NCI-H2196 (cell line): ENCODE results near the gene ABCC4.

ENCODE experiments used
- DNase-seq: peaks from one replicate; lab custom pipeline; 2025; ENCODE audit not compliant: unreplicated experiment; lab: John Stamatoyannopoulos, UW

The ABCC4 gene

GRCh38 chr13:95059306-95059705, 241.9 kb downstream of the ABCC4 start:
- DNase-seq = no peak

GRCh38 chr13:95058680-95059079, 242.6 kb downstream of the ABCC4 start:
- DNase-seq = no peak

GRCh38 chr13:95056266-95056665, 245.0 kb downstream of the ABCC4 start:
- no peak for DNase-seq

GRCh38 chr13:95050800-95051615, 250.2 kb downstream of the ABCC4 start:
- DNase-seq = no peak

- no peak for DNase-seq
Observed at GRCh38 chr13:95049772-95050171, 251.5 kb downstream of the ABCC4 start.

GRCh38 chr13:95044452-95045205, 256.6 kb downstream of the ABCC4 start:
- no peak for DNase-seq

- DNase-seq = no peak
Observed at GRCh38 chr13:95039415-95039814, 261.8 kb downstream of the ABCC4 start.

GRCh38 chr13:95038949-95039348, 262.3 kb downstream of the ABCC4 start:
- DNase-seq = no peak

GRCh38 chr13:95035311-95036109, 265.7 kb downstream of the ABCC4 start:
- no peak for DNase-seq

- DNase-seq = no peak
Observed at GRCh38 chr13:95033890-95034289, 267.4 kb downstream of the ABCC4 start.

- no peak for DNase-seq
Observed at GRCh38 chr13:95032121-95032520, 269.1 kb downstream of the ABCC4 start.

GRCh38 chr13:95030821-95031343, 270.4 kb downstream of the ABCC4 start:
- DNase-seq = no peak

- no peak for DNase-seq
Observed at GRCh38 chr13:95027638-95028037, 273.6 kb downstream of the ABCC4 start.

- no peak for DNase-seq
Observed at GRCh38 chr13:95025116-95025515, 276.1 kb downstream of the ABCC4 start.

- DNase-seq = peak; percentile 21
Observed at GRCh38 chr13:95023405-95023804, 277.8 kb downstream of the ABCC4 start.

- no peak for DNase-seq
Observed at GRCh38 chr13:95020298-95020987, 280.8 kb downstream of the ABCC4 start.

GRCh38 chr13:95019886-95020285, 281.4 kb downstream of the ABCC4 start:
- no peak for DNase-seq

GRCh38 chr13:95007322-95007721, 293.9 kb downstream of the ABCC4 start:
- no peak for DNase-seq

- no peak for DNase-seq
Observed at GRCh38 chr13:95005300-95005699, 296.0 kb downstream of the ABCC4 start.

GRCh38 chr13:95003019-95003813, 298.0 kb downstream of the ABCC4 start:
- peak; percentile 43 for DNase-seq
